Skin of body (tissue), 2 donors: ENCODE results near the gene RASAL2. TPM values are rescaled to one million over a fixed set of nuclear protein-coding genes. Genes with fewer than 3 reads are reported as not detected.
"Not testable (repeated sequence)": the region's sequence is repeated elsewhere in the genome, so short reads cannot be mapped to it uniquely, and the experiment has no call there.

Source experiments
- DNase-seq: peaks from one replicate; lab custom pipeline; 2025; lab: John Stamatoyannopoulos, UW
- total RNA-seq: library from RNA; depleted of rRNA; stranded (reverse); fragments of >200 nt; gene quantifications from one replicate; pipeline ENCODE4 v1.2.3, GENCODE V29; 2014

Gene RASAL2
- total RNA-seq, 1 donor from 2014 or later = 15.9 TPM

DNA sequence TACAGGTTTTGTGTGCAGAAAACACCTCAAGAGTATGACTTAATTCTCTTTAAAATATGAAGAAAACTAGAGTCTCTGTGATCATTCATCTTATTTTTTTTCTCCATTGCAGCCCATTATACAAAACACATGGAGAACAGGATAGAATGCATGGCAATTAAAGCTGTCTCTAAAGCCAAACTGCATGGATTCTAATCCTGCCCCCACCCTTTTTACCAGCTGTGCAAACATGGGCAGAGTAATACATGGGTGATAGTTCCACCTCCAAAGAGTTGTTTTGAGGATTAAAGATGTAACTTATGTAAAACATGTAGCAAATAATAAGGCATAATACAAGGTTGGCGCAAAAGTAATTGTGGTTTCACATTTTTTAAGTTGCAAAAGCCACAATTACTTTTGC, 288.5 kb downstream of the RASAL2 start:
- no peak for DNase-seq

DNA sequence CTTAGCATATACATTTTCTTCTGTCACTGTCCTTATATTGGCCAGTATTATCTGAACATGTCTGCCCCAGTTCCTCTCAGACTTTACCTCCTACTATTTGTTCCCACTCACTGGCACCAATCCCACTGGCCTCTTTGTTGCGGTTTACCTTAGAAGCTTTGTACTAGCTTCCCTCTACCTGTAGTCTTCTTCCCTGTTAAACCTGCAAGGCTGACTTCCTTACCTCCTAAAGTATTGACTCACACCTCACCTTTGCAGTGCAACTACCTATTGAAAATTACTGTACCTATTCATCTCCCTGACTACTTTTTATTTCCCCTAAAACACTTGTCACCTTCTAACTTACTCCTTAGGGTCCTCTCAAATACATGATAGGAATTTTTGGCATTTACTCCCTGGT, 291.8 kb downstream of the RASAL2 start:
- DNase-seq = no peak

DNA sequence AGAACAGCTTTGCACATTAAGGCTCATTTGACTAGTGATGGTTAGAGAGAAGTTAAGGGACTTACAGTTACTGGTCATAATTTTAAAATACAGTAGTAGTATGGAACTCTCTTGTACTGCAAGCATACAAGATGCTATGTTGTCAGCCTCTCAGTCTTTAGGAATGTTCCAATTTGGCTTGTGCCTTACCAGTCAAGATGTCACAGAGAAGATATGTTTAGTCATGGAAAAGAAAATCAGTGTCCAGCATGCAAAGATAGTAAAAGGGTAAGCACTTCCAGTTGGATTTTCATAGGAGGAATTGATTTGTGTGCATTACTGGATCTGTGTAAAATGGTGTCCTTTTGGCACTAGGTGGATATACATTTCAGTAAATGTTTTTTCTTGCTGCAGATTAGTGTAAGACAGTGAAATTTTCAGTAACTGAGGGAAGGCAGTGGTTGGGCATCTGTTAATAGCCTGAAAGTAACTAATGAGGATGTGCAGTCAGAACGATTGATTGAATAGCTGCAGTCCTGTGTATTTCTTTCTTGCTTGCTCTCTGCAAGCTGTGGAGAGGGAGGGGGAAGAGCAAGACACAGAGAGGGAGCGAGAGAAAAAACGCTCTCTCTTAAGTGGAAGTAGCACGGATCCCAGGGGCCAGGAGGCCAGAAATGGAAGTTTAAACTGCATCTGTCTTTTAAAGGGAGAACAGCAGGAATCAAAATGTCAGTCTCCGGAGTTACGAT, 294.7 kb downstream of the RASAL2 start:
- no peak for DNase-seq

DNA sequence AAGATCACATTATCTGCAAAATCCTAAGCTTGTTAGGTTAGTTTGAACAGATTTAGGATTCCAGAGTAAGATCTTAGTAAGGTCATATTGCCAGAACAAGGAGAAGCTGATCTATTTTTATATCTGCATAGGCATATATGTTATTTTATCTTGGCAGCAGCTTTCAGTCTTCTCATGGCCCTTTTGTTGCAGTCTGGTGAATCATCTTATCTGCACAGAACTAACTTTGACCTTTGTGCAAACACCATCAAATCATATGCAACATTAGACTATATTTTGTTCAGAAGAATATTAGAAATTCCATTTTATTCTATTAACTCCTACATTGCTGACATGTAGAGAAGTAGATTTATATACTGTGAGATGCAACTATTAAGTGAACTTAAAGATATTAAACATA, 295.5 kb downstream of the RASAL2 start:
- DNase-seq = no peak

DNA sequence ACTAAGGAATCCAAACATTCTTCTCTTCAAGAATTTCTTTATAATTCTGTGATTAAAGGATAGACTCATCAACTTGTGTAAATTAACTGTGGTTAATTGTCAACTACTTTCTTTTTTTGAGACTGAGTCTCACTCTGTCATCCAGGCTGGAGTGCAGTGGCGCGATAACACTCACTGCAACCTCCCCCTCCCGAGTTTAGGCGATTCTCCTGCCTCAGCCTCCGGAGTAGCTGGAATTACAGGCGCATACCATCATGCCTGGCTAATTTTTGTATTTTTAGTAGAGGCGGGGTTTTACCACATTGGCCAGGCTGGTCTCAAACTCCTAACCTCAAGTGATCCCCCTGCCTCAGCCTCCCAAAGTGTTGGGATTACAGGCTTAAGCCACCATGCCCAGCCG, 296.4 kb downstream of the RASAL2 start:
- not testable (repeated sequence) for DNase-seq

DNA sequence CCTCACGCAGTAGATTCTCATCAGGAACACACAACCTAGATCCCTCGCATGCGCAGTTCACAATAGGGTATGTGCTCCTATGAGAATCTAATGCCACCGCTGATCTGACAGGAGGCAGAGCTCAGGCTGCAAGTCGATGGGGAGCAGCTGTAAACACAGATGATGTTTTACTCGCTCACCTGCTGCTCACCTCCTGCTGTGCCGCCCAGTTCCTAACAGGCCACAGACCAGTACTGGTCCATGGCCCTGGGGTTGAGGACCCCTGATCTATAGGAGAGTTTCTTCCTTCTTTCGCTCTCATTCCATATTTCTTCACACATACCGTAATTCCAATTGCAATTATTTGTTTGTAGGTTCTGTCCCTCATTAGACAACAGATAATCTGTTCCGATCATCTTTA, 299.5 kb downstream of the RASAL2 start:
- no peak for DNase-seq

DNA sequence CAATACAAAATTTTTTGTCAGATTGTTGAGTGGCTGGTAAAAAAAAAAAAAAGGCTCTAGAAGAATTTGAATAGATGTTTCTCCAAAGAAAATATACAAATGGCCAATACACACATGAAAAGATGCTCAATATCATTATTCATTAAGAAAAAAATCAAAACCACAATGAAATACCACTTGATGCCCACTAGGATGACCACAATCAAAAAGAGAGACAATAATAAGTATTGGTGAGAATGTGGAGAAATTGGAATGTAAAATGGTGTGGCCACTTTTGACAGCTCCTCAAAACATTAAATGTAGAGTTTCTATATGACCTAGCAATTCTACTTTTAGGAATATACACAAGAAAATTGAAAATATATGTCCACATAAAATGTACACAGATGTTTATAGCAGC, 302.9 kb downstream of the RASAL2 start:
- no peak for DNase-seq

DNA sequence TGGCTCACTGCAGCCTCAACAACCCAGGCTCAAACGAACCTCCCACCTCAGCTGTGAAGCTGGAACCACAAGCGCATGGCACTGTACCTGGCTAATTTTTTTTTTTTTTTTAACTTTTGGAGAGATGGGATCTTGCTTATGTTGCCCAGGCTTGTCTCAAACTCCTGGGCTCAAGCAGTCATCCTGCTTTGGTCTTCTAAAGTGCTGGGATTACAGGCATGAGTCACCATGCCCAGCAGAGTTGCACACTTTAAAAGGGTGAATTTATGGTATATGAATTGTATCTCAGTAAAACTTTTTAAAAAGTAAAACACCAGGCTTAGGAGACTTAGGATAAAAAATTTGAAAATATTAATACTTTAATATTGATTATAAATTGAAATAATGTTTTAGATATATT, 303.8 kb downstream of the RASAL2 start:
- DNase-seq = no peak

DNA sequence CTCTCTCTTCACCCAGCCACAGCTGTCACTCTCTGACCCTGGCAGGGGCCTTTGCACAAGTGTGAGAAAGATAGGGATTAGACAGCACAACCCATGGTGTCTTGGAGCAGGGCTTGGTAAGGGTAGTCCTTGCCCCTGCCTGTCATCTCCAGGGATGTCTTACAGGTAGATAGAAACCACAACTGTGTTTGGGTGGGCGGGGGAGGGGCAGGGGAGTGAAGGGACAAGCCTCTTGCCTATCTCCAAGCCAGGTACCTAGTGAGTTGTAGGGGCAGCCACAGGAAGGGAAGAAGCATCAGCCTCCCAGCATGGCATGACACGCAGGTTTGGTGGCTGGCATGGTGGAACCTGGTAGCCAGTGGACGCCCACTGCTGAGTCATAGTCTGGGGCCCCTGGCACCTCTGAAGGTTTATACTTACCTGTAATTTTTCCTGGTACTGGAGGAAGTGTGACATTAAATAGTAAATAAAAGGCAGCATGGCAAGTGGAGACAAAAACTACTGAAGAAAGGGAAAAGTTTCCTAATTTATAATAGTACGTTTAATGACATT, 305.3 kb downstream of the RASAL2 start:
- DNase-seq = no peak

DNA sequence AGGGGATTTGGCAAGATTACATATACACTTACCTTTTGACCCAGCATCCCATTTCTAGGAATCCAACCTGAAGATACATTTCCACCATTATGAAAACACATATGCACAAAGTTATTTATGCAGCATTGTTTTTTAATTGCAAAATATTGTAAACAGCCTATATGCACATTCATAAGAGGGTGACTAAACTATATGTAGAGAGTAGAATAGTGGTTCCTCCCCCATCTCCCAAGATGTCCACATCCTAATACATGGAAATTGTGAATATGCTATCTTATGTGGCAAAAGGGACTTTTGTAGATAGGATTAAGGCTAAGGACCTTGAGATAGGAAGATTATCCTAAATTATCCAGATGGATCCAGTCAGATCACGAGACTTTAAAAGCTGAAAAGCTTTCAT, 311.2 kb downstream of the RASAL2 start:
- no peak for DNase-seq

DNA sequence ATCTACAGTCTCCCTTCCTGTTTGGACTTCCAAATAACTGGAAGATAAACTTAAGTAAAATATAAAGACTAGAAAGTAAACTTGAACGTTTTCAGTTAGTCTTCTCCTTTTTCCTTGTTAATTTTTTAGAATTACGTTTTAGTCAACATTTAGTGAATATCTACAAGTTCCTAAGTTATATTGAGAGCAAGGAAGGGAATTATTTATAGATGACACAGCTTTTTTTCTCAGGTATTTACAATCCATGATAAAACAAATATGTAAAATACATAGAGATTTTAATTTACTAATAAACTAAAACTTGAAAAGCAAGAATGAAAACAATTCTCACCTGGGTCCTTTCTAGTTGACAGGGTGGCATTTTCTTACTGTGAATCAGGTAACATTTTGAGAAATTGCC, 313.3 kb downstream of the RASAL2 start:
- DNase-seq = no peak

DNA sequence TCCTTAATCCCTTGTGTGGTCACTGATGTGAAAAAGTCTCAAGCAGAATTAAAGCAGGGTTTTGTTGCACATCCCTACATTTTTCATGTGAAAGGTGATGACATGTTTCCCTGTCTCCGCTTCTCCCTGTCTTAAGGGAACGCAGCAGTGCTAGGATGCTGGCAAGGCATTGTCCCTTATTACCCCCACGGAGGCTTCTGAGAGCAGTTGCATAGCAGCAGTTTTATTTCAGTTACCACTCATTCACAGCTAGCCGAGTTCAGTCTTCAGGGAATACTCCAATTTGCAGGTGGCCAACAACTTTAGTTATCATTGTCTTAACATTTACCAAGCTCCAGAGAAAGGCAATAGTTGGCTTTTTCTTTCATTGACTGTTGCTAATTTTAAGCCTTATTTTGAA, 313.8 kb downstream of the RASAL2 start:
- DNase-seq = no peak

DNA sequence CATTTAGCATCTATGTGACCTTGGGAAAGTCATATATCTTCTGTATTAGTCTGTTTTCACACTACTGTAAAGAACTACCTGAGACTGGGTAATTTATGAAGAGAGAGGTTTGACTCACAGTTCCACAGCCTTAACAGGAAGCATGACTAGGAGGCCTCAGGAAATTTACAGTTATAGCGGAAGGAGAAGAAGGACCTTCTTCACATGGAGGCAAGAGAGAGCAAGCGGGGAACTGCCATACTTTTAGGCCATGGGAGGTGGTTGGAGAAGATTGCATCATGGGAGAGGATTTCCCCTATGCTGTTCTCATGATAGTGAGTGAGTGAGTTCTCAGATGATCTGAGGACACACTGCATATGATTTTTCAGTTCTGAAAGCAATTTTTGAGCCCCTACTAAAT, 315.0 kb downstream of the RASAL2 start:
- no peak for DNase-seq

DNA sequence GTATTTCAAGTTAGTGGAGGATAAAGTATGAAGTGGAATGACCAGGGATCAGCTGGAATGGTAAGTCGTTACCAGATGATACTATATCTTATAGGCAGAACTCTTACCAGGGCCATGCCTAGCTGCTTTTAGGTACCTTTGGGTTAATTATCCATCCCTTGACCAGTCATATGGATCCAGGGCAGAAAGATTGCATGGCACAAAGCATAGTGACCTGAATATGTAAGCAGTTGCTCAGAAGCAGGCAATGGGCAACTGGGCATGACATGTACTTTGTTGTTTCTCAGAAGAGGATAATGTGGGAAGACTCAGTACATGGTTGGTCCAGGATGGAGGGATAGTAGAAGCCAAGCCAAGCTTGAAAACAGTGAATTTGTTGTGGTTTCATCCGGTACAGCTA, 315.6 kb downstream of the RASAL2 start:
- no peak for DNase-seq

DNA sequence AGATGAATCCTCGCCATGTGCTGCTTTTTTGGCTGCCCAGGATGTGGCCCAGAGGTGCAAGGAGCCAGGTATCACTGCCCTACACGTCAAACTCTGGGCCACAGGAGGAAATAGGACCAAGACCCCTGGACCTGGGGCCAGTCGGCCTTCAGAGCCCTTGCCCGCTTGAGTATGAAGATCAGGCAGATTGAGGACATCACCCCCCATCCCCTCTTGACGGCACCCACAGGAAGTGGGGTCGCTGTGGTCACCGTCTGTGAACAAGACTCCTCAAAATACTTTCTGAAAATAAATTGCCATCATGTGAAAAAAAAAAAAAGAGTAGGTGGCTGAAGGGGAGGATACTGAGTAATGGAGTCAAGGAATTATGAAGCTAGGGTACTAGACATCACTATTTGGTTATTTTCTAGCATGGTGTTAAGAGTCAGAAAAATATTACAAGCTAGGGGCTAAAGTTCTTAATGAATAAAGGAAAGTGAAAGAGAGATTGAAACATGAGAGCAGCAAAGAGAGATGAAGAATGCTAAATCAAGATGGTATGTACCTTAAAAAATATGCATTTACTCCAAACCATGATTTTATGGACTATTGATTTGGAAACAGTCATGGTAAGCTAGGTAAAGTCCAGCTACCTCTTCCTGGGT, 318.0 kb downstream of the RASAL2 start:
- no peak for DNase-seq

DNA sequence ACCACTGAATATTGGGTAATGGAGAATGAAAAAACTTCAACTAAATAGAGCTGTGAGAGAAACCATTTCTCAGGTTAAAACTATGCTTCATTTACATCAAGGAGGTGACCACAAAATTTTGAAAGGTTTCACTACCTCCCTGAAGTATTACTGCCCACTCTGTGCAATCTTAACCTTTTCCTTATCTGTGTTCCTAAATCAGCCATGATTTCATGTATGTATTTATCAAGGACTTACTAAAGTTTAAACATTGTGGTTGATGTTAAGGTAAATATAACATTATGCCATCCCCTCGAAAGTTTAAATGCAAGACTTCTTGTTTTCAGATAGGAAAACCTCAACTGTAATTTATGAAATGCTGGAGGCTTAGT, 318.5 kb downstream of the RASAL2 start:
- no peak for DNase-seq

DNA sequence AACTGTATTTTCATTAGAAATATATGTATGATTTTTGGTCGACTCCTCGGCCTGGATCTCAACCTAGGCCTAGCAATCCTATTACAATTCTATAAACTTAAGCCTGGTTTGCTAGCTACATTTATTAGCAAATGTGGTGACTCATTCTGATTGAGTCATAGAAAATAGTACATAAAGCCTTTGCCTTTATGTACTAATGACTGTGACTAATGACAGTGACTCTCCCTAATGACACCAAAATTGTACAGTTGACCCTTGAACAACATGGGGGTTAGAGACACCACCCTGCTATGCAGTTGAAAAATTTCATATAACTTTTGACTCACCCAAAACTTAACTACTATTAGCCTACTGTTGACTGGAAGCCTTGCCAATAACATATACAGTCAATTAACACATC, 324.0 kb downstream of the RASAL2 start:
- DNase-seq = no peak

DNA sequence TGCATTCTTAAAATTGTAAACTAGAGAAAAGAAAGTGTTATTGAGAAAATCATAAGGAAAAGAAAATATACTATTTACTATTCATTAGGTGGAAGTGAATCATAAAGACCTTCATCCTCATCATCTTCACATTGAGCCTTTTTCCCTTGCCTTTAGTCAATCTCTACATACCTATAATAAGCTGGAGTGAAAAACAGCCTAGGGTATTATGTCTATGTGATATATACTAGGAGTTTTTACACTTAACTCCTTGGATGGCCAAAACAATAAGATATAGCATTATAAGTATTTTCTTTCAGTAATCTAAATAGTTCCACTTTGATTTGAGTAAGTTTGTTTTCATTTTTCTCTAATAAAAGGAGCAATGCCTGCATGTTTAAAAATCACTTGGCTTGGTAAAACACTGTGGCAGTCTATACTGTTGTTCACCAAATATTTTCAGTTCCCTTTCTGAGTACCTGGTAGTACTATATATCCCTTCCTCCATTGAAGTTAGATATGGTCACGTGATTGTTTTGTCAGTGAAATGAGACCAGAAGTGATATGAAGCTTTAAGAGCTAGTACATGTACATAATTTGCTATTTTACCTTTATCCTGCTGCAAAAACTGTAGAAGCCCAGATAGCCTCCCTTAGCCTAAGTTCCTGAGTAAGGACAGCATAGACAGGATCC, 324.5 kb downstream of the RASAL2 start:
- no peak for DNase-seq

DNA sequence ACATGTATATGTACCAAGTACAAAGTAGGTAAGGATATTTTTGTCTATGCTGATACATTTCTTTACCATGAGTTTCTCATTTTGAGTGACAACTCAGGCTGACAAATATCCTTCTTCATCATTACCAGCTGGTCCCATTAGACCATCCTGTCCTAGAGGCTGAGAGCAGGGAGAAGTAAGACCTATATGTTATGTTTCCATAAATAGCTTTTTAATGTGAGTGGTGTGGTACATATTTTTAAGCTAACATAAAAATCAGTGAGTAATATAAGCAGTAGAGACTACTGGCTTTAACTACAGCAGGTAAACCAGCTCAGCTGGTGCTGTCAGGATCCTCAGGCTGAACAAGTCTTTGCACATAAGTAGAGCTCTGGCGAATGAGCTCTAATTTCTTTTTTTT, 340.5 kb downstream of the RASAL2 start:
- DNase-seq = no peak

DNA sequence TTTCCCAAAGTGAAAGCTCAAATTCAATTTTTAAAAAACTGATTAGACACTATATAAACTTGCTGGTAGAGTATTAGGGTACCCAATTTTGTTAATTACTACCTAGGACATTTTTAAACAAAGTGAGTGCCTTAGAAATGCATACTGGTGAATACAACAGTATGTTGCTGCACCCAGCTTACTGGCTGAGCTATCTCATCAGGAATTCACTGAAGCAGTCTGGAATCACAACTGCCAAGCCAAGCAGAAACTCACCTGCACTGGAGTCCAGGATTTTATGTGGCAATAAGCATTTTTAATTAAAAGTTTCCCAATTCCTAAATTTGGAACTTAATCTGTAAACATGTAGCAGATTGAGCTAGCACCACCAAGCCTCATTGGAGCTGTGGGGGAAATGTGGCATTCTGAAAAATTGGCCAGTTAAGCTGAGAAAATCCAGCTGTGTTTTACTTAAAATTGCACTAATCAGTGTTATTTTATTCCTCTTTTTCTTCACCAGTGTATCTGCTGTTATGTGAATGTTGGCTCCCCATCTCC, 341.1 kb downstream of the RASAL2 start:
- no peak for DNase-seq

DNA sequence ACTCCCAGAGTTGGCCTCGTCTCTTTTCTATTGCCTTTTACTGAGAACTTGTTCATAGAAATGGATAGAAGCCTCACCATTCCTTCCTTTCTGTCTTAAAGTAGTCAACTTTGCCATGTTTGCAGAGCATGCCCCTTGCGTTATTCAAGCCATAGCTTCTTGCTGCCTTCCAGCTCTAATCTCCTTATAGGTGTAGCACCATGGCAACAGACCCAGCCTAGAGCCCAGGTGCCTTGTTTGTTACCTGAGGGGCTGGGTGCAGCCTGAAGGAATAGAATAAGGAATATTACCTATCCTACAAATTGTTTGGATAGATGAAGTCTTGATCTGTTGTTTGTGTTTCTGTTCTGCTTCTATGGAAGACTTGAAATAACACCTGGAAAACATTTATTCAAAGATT, 343.0 kb downstream of the RASAL2 start:
- no peak for DNase-seq

DNA sequence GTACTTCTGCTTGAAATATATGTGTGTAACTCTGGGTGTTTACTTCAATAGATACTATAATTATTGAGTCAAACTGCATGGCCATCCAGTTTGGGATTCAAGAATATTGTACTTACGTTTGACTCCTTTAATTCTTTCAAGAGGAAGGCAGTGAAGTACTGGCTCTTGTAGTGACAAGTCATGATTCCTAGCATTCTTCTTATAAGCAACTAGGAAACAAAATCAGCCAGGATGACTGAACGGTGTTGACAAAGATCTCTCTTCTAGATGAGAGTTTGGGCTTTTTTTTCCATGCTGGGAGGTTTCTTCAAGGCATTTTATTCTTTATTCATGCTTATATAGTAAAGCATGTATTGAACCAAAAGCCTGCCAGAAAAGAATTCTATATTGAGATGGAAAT, 344.5 kb downstream of the RASAL2 start:
- DNase-seq = no peak
